ENCODE data around the gene OOSP4B.
"Not testable (repeated sequence)": the region's sequence is repeated elsewhere in the genome, so short reads cannot be mapped to it uniquely, and the experiment has no call there.

Gene OOSP4B

GRCh38 chr11:59973097-59973496, 43.9 kb upstream of the OOSP4B start:
- Histone ChIP-seq H3K79me2 (ENCODE audit: low read length) (no peaks in the 10 kb centered on the region), H3F3A (ENCODE audit: insufficient read depth, low read length) (no peaks in the 10 kb centered on the region), H4K20me1 (ENCODE audit: insufficient read depth, low read length) (no peaks in the 10 kb centered on the region), H3K27ac (ENCODE audit: low read length) (no peak overlapping the region), H3K9ac (ENCODE audit: low read length) (no peak overlapping the region), H3K4me3 (ENCODE audit: low read length) (no peak overlapping the region), H2AFZ (ENCODE audit: low read length) (no peak overlapping the region), H3K27me3 (replicated peaks; ENCODE audit: insufficient read depth, low read length) (no peaks in the 10 kb centered on the region), H3K36me3 (replicated peaks; ENCODE audit: insufficient read depth, low read length) (no peaks in the 10 kb centered on the region), H3K4me1 (ENCODE audit: low read length) (no peaks in the 10 kb centered on the region), H3K9me3 (replicated peaks; ENCODE audit: insufficient read depth, low read length) (no peaks in the 10 kb centered on the region), H3K4me2 (ENCODE audit: low read depth, low read length) (no peak overlapping the region), H3K9me2 (replicated peaks; ENCODE audit: insufficient read depth, low read length) (no peaks in the 10 kb centered on the region)
- DNase-seq = no peak
- TF ChIP-seq CTCF (IDR thresholded peaks at IDR 0.05; ENCODE audit: low read length) (no peak), EZH2phosphoT487 (IDR thresholded peaks at IDR 0.05; ENCODE audit: low read length) (no peak), EZH2 (optimal IDR thresholded peaks at IDR 0.05; ENCODE audit: low read depth, low read length) (no peak)

GRCh38 chr11:59981106-59981770, 35.7 kb upstream of the OOSP4B start:
- no peaks in the 10 kb centered on the region for H3K9me2 ChIP-seq (replicated peaks; ENCODE audit: insufficient read depth, low read length)
- H3K4me1 ChIP-seq (ENCODE audit: low read length) = no peaks in the 10 kb centered on the region
- no peak overlapping the region for H3K27ac ChIP-seq (ENCODE audit: low read length)
- no peaks in the 10 kb centered on the region for H3K27me3 ChIP-seq (replicated peaks; ENCODE audit: insufficient read depth, low read length)
- H3K9ac ChIP-seq (ENCODE audit: low read length) = no peak overlapping the region
- TF ChIP-seq CTCF (IDR thresholded peaks at IDR 0.05; ENCODE audit: low read length) (no peak), EZH2phosphoT487 (IDR thresholded peaks at IDR 0.05; ENCODE audit: low read length) (no peak), EZH2 (optimal IDR thresholded peaks at IDR 0.05; ENCODE audit: low read depth, low read length) (no peak)
- no peak overlapping the region for H3K4me3 ChIP-seq (ENCODE audit: low read length)
- no peaks in the 10 kb centered on the region for H3K36me3 ChIP-seq (replicated peaks; ENCODE audit: insufficient read depth, low read length)
- H2AFZ ChIP-seq (ENCODE audit: low read length) = no peak overlapping the region
- no peaks in the 10 kb centered on the region for H3K9me3 ChIP-seq (replicated peaks; ENCODE audit: insufficient read depth, low read length)
- no peaks in the 10 kb centered on the region for H3F3A ChIP-seq (ENCODE audit: insufficient read depth, low read length)
- no peak overlapping the region for H3K4me2 ChIP-seq (ENCODE audit: low read depth, low read length)
- DNase-seq = no peak
- H3K79me2 ChIP-seq (ENCODE audit: low read length) = no peaks in the 10 kb centered on the region
- H4K20me1 ChIP-seq (ENCODE audit: insufficient read depth, low read length) = no peaks in the 10 kb centered on the region

GRCh38 chr11:59982037-59982436, 34.9 kb upstream of the OOSP4B start:
- H3K27me3 ChIP-seq (replicated peaks; ENCODE audit: insufficient read depth, low read length); H3K36me3 ChIP-seq (replicated peaks; ENCODE audit: insufficient read depth, low read length); H3F3A ChIP-seq (ENCODE audit: insufficient read depth, low read length); H3K27ac ChIP-seq (ENCODE audit: low read length); H2AFZ ChIP-seq (ENCODE audit: low read length); H3K4me1 ChIP-seq (ENCODE audit: low read length); H3K9me3 ChIP-seq (replicated peaks; ENCODE audit: insufficient read depth, low read length); H3K4me3 ChIP-seq (ENCODE audit: low read length); H3K4me2 ChIP-seq (ENCODE audit: low read depth, low read length); H4K20me1 ChIP-seq (ENCODE audit: insufficient read depth, low read length); H3K9me2 ChIP-seq (replicated peaks; ENCODE audit: insufficient read depth, low read length); H3K79me2 ChIP-seq (ENCODE audit: low read length); H3K9ac ChIP-seq (ENCODE audit: low read length); DNase-seq: not testable (repeated sequence)

GRCh38 chr11:59983212-59983611, 33.8 kb upstream of the OOSP4B start:
- H3K27ac ChIP-seq (ENCODE audit: low read length) = no peak overlapping the region
- H3K36me3 ChIP-seq (replicated peaks; ENCODE audit: insufficient read depth, low read length) = no peaks in the 10 kb centered on the region
- no peaks in the 10 kb centered on the region for H3K79me2 ChIP-seq (ENCODE audit: low read length)
- TF ChIP-seq EZH2 (optimal IDR thresholded peaks at IDR 0.05; ENCODE audit: low read depth, low read length) = no peak
- no peak for TF ChIP-seq EZH2phosphoT487 (IDR thresholded peaks at IDR 0.05; ENCODE audit: low read length)
- TF ChIP-seq CTCF (IDR thresholded peaks at IDR 0.05; ENCODE audit: low read length) = no peak
- H3F3A ChIP-seq (ENCODE audit: insufficient read depth, low read length) = no peaks in the 10 kb centered on the region
- H3K9ac ChIP-seq (ENCODE audit: low read length) = no peak overlapping the region
- H3K4me1 ChIP-seq (ENCODE audit: low read length) = no peaks in the 10 kb centered on the region
- no peak overlapping the region for H3K4me2 ChIP-seq (ENCODE audit: low read depth, low read length)
- no peaks in the 10 kb centered on the region for H3K9me2 ChIP-seq (replicated peaks; ENCODE audit: insufficient read depth, low read length)
- no peaks in the 10 kb centered on the region for H4K20me1 ChIP-seq (ENCODE audit: insufficient read depth, low read length)
- no peak overlapping the region for H3K4me3 ChIP-seq (ENCODE audit: low read length)
- no peak for DNase-seq
- no peaks in the 10 kb centered on the region for H3K27me3 ChIP-seq (replicated peaks; ENCODE audit: insufficient read depth, low read length)
- no peaks in the 10 kb centered on the region for H3K9me3 ChIP-seq (replicated peaks; ENCODE audit: insufficient read depth, low read length)
- no peak overlapping the region for H2AFZ ChIP-seq (ENCODE audit: low read length)

Measured in MM.1S (cell line).